ENCODE data around the gene FHIT. TPM values are rescaled to one million over a fixed set of nuclear protein-coding genes. Genes with fewer than 3 reads are reported as not detected.

FHIT gene
- total RNA-seq, 4 donors from 2014 or later, result 0.72 to 5.2 (median 2.1) TPM

DNA sequence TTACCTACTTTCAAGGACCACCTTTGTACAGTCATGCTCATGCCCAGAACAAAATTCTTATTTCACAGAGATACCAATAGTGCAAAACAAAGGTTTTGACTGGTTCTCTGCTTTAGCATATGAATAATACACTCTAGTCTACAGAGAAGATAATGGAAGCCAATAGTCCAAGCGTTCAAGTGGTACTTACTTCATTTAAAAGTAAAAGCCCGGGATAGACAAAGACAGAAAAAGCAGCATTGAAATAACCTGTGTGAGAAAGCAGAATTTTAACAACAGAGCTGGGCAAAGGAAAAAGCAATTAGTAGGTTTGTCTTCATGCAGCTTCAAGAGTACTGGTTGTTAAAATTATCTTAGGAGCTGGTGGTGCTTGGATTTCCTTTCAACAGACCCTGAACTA lies 848.3 kb downstream of the FHIT start:
- Histone ChIP-seq H3K27ac (no peak overlapping the region), H3K36me3 (no peaks in the 10 kb centered on the region), H3K4me3 (no peak overlapping the region), H3K4me1 (peaks cover 15 to 16% of the 10 kb centered on the region in 2 donors), H3K9me3 (no peaks in the 10 kb centered on the region), H3K27me3 (no peaks in the 10 kb centered on the region)
- intact Hi-C loops (cut with DNase I; ENCODE audit: low total_unique reads) (no loop called here), in situ Hi-C loops (cut with MboI; ENCODE audit: low sequenced_read_pairs in 4 of 4) (no loop called here)
- TF ChIP-seq POLR2A (IDR thresholded peaks at IDR 0.05), result no peak
- TF ChIP-seq, protein P1, sequence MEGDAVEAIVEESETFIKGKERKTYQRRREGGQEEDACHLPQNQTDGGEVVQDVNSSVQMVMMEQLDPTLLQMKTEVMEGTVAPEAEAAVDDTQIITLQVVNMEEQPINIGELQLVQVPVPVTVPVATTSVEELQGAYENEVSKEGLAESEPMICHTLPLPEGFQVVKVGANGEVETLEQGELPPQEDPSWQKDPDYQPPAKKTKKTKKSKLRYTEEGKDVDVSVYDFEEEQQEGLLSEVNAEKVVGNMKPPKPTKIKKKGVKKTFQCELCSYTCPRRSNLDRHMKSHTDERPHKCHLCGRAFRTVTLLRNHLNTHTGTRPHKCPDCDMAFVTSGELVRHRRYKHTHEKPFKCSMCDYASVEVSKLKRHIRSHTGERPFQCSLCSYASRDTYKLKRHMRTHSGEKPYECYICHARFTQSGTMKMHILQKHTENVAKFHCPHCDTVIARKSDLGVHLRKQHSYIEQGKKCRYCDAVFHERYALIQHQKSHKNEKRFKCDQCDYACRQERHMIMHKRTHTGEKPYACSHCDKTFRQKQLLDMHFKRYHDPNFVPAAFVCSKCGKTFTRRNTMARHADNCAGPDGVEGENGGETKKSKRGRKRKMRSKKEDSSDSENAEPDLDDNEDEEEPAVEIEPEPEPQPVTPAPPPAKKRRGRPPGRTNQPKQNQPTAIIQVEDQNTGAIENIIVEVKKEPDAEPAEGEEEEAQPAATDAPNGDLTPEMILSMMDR (IDR thresholded peaks at IDR 0.05 in 4 of 5, conservative IDR thresholded peaks at IDR 0.05 in 1 of 5), result no peak
- ATAC-seq (no peak), DNase-seq (no peak)

DNA sequence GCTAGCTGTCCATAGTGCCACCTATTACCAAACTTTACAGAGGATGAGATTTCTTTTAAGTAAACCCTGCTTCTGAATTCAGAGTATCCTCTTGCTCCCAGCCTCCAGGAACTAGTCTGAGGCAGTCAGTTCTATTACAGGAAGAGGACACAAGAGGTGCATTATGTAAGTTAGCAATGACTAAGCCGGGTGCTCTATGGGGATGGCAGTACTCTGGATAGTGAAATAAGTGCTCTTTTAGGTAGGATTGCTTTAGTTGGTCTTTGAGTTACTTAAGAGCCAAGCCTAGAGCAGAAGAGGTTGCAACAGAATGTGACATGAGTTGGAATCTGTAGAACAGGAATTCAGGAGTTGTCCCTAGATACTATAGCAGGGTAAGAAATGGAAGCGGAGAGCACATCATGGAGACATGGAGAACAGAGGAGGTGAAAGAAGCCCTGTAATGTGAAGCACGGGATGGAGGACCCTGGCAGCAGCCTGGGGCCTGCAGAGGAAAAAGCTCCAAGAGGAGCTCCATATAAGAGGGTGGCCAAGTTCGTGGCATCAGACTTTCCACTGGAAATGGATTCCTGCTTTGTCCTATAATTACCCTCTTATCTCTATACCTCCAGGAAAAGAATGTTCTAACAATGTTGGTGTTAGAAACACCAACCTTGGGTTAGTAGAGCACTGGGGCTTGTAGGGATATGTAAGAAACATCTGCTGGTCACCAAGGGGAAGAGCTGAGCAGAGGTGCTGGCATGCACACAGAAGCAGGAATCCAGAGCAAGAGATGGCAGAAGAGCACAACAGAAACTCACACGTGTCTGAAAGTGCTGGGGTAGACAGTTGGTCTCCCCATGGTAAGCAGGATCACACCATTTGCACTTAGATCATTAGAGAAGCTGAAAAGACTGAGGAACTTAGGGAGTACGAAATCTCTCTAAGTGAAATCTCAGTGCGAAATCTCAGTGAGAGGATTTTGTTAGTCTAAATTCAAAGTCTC lies 851.1 kb downstream of the FHIT start:
- peak; percentile 77 to 93 for ATAC-seq
- Histone ChIP-seq H3K27me3 (no peaks in the 10 kb centered on the region), H3K4me1 (peaks cover 15 to 16% of the 10 kb centered on the region in 2 donors), H3K9me3 (no peaks in the 10 kb centered on the region), H3K27ac (peak overlapping the region; percentile 64 to 77 (median 70)), H3K36me3 (no peaks in the 10 kb centered on the region), H3K4me3 (no peak overlapping the region)
- in situ Hi-C loops (cut with MboI; ENCODE audit: low sequenced_read_pairs in 4 of 4) (no loop called here), intact Hi-C loops (cut with DNase I; ENCODE audit: low total_unique reads) (no loop called here)
- peak in 1 of 2 donors; percentile 34 for DNase-seq
- no peak for TF ChIP-seq POLR2A (IDR thresholded peaks at IDR 0.05)
- TF ChIP-seq, protein P1 (IDR thresholded peaks at IDR 0.05 in 4 of 5, conservative IDR thresholded peaks at IDR 0.05 in 1 of 5), result no peak

DNA sequence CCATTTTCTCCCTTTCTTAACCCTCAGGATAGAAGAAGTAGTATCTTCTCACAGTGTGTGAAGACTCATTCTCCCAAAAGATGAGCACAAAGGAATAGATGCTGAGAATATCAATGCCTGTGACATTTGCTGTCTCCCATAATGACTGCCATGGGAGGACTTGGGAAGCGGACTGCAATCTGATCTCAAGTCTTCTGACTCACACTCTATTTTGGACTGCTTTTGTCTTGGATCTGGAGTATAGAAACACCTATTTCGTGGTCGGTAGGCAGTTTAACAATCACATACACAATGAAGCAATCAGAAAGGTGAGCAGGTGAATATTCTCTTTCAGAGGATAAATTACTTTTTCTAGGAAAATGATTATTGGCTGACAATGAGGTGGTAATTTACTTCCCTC lies 852.0 kb downstream of the FHIT start:
- H3K27ac ChIP-seq, result peak overlapping the region; percentile 64 to 77 (median 70)
- H3K27me3 ChIP-seq, result no peaks in the 10 kb centered on the region
- ATAC-seq, result peak; percentile 95 to 96
- no peaks in the 10 kb centered on the region for H3K9me3 ChIP-seq
- no peak overlapping the region for H3K4me3 ChIP-seq
- intact Hi-C loops (cut with DNase I; ENCODE audit: low total_unique reads) (no loop called here), in situ Hi-C loops (cut with MboI; ENCODE audit: low sequenced_read_pairs in 4 of 4) (no loop called here)
- H3K4me1 ChIP-seq, result peaks cover 15 to 16% of the 10 kb centered on the region in 2 donors
- peak in 1 of 2 donors; percentile 19 for DNase-seq
- no peaks in the 10 kb centered on the region for H3K36me3 ChIP-seq
- TF ChIP-seq, protein P1 (IDR thresholded peaks at IDR 0.05 in 4 of 5, conservative IDR thresholded peaks at IDR 0.05 in 1 of 5), result no peak
- TF ChIP-seq POLR2A (IDR thresholded peaks at IDR 0.05), result no peak

DNA sequence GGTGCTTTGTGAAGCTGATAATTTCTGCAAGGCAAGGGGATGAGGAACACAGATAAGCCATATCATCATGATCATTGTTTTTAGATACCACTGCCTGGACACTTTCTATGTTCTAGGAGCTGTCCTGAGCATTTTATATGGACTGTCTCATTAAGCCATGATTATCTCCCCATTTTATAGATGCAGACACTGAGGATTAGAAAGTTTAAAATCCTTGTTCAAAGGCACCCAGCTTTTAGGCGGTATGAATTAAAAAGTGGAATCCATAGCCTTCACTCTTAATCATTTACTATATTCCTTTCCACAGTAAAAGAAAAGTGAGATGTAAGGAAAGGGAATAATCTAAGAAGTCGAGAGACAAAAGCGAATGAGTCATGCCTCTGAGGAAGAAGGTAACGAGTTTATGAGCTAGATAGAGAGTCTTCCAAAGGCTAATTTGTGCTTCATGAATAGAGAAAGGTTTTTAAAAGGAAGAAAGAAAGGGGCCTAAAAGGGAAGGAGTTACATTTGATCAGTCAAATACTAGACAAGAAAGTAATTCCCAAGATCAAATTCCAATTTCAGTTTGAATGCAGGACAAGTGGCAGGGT lies 856.0 kb downstream of the FHIT start:
- ATAC-seq (no peak), DNase-seq (no peak)
- Histone ChIP-seq H3K36me3 (no peaks in the 10 kb centered on the region), H3K9me3 (no peaks in the 10 kb centered on the region), H3K27ac (no peak overlapping the region), H3K4me3 (no peak overlapping the region), H3K27me3 (no peaks in the 10 kb centered on the region), H3K4me1 (peaks cover 13 to 14% of the 10 kb centered on the region in 2 donors)
- no peak for TF ChIP-seq POLR2A (IDR thresholded peaks at IDR 0.05)
- TF ChIP-seq, protein P1 (IDR thresholded peaks at IDR 0.05 in 4 of 5, conservative IDR thresholded peaks at IDR 0.05 in 1 of 5), result no peak
- intact Hi-C loops (cut with DNase I; ENCODE audit: low total_unique reads), result no loop called here
- in situ Hi-C loops (cut with MboI; ENCODE audit: low sequenced_read_pairs in 4 of 4), result no loop called here
